Measurements from ENCODE around the gene DUS1L.

DNA sequence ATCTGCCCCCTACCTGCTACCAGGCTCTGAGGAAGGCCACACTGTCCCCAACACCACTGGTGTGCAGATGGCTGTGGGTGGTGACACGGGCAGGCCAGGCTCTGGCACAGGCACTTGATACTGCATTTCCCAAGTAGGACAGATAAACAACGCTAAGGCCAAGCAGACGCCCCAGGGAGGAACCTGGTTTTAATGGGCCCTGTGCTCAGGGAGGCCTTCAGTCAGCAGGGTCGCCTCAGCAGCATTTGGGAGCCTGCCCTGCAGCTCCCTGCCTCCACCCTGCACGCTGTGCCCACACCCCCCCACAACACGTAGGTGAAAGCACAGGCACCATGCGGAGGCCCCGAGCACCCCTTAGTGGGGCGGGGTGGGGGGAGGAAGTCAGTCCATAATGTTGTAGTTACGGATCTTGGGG is 35.7 kb upstream of the DUS1L start:
- TF ChIP-seq CTCF (IDR thresholded peaks at IDR 0.05) (no peak), ZFX (IDR thresholded peaks at IDR 0.05; ENCODE audit: borderline replicate concordance) (no peak)

Data from 22Rv1 (cell line).